Glomerular visceral epithelial cell (primary cell): ENCODE results near the gene IL17RA.
A peak's percentile ranks its signal among the peaks of the same experiment; 100 is the strongest.

ENCODE experiments used
- DNase-seq: peaks from one replicate; pipeline ENCODE4 v3.0.0-alpha.2; 2016; ENCODE audit errors: extremely low spot score

The IL17RA gene

GRCh38 chr22:17083255-17083654, 1.5 kb upstream of the IL17RA start:
- DNase-seq, result no peak

DNA sequence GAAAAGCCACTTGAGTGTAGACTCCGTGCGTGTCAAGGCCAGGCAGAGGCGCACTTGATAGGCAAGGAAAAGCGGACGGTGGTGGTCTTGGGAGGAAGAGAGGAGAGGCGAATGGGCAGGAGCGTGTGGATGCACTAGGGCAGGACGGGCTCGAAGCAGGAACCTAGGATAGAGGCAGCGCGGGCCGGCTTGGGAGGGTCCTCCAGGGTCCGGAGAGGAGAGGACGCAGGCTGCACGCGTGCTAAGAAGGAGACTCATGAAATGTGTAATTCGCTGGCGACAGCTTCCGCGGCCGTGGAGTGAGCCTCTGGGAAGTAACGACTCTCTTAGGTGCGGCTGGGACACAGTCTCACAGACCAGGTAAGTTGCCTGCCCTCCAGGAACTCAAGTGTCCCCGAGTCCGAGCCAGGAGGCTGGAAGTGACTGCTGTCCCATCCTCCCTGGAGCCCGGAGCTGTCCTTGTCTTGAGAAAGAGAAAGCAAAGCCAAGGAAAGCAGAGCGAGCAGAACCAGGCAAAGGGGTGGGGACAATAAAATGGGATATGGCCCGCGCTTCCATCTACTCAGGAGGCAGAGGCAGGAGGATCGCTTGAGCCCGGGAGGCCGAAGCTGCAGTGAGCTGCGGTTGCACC, 874 bp upstream of the IL17RA start:
- no peak for DNase-seq

DNA sequence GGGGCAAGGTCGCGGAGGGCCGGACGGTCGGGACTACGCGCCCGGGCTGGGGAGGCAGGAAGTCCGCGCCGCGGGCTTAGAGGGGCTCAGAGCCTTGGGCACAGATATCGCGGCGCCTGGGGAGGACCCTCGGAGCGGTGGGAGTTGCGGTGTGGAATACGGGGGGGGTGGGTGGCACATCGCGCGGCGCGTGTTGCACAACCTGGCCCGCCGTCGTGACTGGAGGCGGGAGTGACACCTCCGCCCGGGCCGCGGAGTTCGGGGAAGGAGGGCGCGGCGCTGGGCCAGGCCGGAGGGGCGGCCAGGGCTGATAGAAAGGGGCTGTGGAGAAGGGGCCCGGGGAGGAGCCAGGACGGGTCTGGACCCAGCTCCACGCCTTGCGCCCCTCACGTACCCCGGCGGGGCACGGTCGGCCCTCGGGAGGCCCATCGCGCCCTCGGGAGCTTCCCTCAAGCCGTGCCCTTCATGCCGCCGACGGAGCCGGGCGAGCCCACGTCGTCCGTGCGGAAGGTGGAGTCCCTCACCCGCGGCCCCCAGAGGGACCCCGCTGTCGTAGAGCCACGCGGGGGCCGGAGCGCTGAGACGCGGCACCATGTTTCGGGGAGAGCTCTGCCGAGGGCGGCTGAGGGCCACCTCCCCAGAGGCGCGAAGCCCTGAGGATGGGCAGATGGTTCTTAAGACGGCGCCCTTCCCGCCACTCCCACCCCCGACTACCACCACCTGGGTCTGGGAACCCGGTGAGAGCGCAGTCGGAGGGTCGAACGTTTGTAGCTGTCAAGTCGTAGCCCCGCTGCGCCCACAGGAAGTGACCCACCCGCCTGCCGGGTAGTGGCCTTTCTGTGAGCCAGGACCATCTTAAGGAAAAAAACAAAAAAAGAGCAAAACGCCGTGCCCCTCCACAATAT, 729 bp downstream of the IL17RA start:
- no peak for DNase-seq

- no peak for DNase-seq
Observed at GRCh38 chr22:17086296-17086695, 1.5 kb downstream of the IL17RA start.

- DNase-seq, result no peak
Observed at GRCh38 chr22:17086788-17087497, 2.1 kb downstream of the IL17RA start.

- DNase-seq, result peak; percentile 84
Observed at GRCh38 chr22:17087498-17088131, 2.8 kb downstream of the IL17RA start.

DNA sequence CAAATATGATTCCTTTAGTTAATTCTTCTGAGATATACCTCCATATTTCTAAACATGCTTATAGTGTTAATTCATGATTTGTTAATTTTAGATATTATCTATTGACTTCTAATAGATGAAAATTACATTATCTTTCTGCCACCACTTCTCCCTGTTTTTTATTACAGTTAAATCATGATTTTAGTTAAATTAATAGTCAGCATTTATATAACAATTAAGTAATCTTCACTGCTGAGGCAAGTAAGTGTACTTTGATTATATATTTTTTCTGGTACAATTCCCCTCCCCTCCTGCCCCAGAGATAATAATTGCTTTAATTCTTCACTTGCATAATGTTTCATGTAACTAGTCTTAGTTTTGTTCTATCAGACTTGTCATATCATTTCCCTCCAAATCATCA, 5.8 kb downstream of the IL17RA start:
- no peak for DNase-seq

GRCh38 chr22:17091851-17092250, 7.1 kb downstream of the IL17RA start:
- DNase-seq, result no peak

GRCh38 chr22:17093081-17093480, 8.3 kb downstream of the IL17RA start:
- no peak for DNase-seq

DNA sequence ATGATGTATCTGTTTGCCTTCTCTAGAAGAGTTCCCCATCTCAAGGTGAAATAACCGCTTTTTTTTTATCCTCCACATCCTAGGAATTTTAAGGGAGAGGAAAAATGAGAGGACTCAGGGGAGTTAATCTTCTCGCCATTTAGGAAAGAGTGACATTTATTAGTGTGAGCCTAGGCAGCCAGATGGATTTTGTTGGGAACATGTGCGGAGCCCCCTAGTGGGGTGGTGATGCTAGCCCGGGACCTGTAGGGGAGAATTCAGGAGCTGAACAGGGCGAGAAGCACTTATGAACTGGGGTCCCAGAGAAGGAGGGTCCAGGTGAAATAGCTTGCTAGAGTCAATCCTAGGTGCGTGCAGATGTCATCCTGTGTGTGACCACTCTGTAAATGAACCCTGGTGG, 10.7 kb downstream of the IL17RA start:
- no peak for DNase-seq

- no peak for DNase-seq
Observed at GRCh38 chr22:17096071-17096470, 11.3 kb downstream of the IL17RA start.

DNA sequence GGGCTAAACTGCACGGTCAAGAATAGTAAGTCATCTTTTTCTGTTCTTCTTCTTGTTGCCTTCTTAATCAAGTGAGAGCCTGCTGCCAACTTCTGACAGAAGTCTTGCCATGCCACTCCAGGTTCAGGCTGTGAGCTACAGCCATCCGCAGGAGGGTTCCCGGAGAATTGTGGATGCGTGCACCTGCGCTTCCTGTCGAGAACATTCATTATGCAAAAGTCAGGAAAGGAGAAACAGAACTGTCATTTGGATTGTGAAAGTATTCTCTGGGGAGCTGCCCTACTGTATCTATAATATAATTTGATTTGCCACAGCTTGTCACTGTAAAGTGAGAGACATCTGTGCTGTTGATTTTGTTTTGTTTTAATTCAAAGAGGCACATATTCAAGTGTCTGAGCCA, 12.3 kb downstream of the IL17RA start:
- no peak for DNase-seq

DNA sequence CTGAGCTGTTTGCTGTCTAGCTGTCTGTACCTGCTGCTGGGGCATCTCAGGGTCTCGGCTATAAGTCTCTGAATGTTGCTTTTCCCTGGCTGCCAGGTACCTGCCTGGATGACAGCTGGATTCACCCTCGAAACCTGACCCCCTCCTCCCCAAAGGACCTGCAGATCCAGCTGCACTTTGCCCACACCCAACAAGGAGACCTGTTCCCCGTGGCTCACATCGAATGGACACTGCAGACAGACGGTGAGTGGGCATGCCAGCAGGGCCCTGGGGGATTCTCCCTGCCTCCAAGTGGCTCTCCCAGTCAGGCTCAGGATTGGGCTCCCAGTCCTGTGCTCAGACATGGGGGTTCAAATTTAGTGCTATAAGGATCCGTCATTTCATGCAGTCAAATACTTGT, 12.9 kb downstream of the IL17RA start:
- no peak for DNase-seq

DNA sequence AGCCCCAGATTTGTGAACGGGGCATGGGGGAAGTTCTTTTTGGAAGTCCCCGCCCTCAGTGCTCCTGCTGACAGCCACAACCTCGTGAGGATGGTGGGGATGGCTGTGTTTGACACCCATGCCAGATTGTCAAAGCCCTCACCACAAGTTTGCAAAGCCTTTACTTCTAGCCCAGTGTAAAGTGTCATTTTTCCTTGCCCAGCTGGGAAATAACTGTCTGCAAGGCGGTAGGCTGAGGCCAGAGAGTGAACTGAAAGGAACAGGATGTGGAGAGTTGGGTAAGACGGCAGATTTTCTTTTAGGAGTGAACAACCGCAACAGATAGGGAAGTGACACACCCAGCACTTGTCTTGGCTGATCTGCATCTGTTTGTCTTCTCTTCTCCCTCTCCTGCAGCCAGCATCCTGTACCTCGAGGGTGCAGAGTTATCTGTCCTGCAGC, 13.6 kb downstream of the IL17RA start:
- DNase-seq, result no peak

- DNase-seq, result no peak
Observed at GRCh38 chr22:17100621-17101020, 15.8 kb downstream of the IL17RA start.

- DNase-seq, result no peak
Observed at GRCh38 chr22:17101475-17102296, 16.9 kb downstream of the IL17RA start.

GRCh38 chr22:17102297-17102667, 17.5 kb downstream of the IL17RA start:
- DNase-seq, result no peak

DNA sequence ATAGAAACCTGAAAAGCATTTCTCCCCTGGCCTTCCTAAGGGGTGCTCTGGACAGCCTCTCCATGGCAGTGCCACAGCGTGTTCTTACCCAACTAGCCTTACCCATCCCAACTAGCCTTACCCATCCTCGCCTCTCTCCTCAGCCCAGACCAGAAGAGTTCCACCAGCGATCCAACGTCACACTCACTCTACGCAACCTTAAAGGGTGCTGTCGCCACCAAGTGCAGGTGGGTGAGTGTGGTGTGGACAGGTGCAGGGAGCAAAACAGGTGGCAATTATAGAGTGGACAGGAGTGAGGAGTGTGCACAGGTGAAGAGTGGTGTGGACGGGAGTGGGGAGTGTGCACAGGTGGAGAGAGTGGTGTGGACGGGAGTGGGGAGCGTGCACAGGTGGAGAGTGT, 18.6 kb downstream of the IL17RA start:
- DNase-seq, result no peak

DNA sequence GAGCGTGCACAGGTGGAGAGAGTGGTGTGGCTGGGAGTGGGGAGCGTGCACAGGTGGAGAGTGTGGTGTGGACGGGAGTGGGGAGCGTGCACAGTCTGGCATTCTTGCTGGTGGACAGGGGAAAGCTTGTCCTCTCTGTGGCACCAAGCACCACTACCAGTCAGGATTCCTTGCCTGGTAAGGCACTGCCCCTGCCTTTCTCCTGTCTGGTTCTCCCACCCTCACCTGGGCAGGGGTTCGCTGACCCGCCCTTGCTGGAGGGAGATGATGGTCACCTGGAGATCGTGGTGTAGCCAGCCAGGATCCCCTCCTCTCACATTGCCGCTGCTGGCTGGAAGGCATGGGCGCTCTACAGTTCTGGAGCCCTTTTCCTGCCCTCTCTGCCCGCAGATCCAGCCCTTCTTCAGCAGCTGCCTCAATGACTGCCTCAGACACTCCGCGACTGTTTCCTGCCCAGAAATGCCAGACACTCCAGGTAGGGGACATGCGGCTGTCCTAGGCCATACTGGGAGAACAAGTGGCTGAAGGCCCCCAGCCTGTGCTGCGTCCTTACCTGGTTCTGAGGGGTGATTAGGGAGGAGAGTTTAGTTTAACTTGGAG, 19.6 kb downstream of the IL17RA start:
- no peak for DNase-seq

- no peak for DNase-seq
Observed at GRCh38 chr22:17105143-17106129, 20.6 kb downstream of the IL17RA start.
